ENCODE data around the gene FLNB. TPM values are rescaled to one million over a fixed set of nuclear protein-coding genes. Genes with fewer than 3 reads are reported as not detected.

The FLNB gene
- total RNA-seq, 2 donors from 2014 or later, result 37.6 to 59.6 TPM

DNA sequence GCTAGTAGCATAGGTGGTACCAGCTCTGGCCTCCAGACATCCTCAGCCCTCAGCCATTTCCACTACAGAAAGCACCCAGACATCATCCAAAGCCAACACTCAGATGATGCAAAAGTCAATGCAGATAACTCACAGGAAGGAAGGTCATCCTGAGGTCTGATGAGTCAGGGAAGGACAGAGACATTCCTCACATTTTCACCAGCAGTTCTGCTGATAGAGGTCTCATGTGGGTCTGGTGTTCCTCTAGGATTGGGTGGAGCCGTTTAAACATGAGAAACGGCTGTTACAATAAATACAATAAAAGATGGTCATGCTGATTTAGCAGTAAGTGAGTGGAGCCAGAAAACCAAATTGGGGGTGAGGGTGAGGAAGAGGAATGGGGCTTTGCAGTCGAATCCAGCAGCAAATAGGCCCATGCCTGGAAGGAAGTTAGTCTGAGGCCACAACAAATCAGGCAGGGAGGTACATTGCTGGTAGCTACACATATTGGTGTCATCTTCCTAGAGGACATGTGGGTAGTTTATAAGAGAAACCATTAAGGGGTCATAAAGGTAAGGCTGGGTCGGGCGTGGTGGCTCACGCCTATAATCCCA lies 33.3 kb upstream of the FLNB start:
- H3K9me3 ChIP-seq, result no peaks in the 10 kb centered on the region
- no peak for DNase-seq (ENCODE audit: low spot score)
- H3K27me3 ChIP-seq, result no peaks in the 10 kb centered on the region
- TF ChIP-seq, protein P1, sequence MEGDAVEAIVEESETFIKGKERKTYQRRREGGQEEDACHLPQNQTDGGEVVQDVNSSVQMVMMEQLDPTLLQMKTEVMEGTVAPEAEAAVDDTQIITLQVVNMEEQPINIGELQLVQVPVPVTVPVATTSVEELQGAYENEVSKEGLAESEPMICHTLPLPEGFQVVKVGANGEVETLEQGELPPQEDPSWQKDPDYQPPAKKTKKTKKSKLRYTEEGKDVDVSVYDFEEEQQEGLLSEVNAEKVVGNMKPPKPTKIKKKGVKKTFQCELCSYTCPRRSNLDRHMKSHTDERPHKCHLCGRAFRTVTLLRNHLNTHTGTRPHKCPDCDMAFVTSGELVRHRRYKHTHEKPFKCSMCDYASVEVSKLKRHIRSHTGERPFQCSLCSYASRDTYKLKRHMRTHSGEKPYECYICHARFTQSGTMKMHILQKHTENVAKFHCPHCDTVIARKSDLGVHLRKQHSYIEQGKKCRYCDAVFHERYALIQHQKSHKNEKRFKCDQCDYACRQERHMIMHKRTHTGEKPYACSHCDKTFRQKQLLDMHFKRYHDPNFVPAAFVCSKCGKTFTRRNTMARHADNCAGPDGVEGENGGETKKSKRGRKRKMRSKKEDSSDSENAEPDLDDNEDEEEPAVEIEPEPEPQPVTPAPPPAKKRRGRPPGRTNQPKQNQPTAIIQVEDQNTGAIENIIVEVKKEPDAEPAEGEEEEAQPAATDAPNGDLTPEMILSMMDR (IDR thresholded peaks at IDR 0.05), result no peak
- H3K4me3 ChIP-seq, result no peak overlapping the region
- peak overlapping the region in 1 of 2 donors; percentile 32 for H3K27ac ChIP-seq
- H3K4me1 ChIP-seq, result peaks cover 0 to 14% of the 10 kb centered on the region in 2 donors
- H3K36me3 ChIP-seq, result no peaks in the 10 kb centered on the region

DNA sequence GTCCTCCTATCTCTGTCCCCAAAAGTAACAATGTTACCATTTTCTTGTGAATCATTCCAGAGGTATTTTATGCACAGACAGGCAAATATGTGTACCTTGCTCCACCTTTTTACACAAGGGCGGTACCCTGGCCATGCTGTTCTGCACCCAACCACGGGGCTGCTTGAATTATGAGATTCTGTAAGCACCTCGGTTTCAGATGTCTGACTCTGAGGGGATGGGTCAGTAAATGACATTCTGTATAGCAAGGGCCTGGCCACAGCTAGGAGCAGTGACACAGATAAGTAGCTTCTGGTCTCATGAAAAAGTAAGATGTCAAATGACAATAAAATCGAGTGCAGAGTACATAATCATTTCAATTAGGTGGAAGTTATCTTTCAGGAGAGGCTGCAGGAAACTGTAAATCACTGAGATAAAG lies 30.4 kb upstream of the FLNB start:
- Histone ChIP-seq H3K9me3 (no peaks in the 10 kb centered on the region), H3K4me1 (peaks cover 0 to 14% of the 10 kb centered on the region in 2 donors), H3K4me3 (no peak overlapping the region), H3K27me3 (no peaks in the 10 kb centered on the region), H3K27ac (no peak overlapping the region), H3K36me3 (no peaks in the 10 kb centered on the region)
- no peak for DNase-seq (ENCODE audit: low spot score)
- TF ChIP-seq, protein P1 (IDR thresholded peaks at IDR 0.05), result no peak

DNA sequence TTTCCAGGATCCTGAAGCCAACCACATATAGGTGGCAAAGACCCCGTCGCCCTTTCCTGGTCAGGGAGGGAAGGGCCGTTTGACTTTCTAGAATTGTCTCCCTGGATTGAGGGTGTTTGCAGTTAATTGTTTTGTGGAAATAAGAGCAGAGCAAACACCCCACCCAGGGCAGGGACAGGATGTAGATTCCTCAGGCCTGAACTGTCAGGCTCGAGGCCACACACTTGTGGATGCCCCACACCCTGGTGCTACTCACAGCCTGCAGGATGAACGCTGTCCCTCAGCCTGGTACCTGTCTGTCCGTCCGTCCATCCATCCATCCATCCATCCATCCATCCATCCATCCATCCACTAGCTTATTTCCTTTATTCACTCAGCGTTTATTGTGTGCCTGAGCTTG lies 29.9 kb upstream of the FLNB start:
- Histone ChIP-seq H3K4me3 (no peak overlapping the region), H3K36me3 (no peaks in the 10 kb centered on the region), H3K9me3 (no peaks in the 10 kb centered on the region), H3K27ac (no peak overlapping the region), H3K4me1 (peaks cover 0 to 18% of the 10 kb centered on the region in 2 donors), H3K27me3 (no peaks in the 10 kb centered on the region)
- no peak for DNase-seq (ENCODE audit: low spot score)
- TF ChIP-seq, protein P1 (IDR thresholded peaks at IDR 0.05), result no peak

DNA sequence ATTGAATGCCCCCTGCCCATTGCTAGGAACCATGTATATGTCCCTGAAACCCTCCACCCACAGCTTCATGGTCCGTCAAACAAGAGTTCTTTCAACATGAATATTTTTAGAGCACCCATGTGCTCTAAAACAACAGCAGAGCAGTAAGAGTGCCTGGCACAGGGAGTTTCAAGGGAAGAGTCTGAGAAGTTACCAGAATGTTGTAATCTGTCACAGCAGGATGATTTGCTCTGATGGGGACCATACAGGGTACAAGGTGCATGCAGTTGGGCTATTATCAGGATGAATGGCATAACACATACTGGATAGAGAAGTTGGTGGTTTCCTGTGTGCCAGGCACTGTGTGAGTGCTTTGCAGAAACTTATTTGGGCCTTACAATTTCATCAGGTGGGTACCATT lies 27.8 kb upstream of the FLNB start:
- no peak overlapping the region for H3K27ac ChIP-seq
- DNase-seq (ENCODE audit: low spot score), result no peak
- no peak overlapping the region for H3K4me3 ChIP-seq
- TF ChIP-seq, protein P1 (IDR thresholded peaks at IDR 0.05), result no peak
- H3K27me3 ChIP-seq, result no peaks in the 10 kb centered on the region
- H3K4me1 ChIP-seq, result peaks cover 0 to 17% of the 10 kb centered on the region in 2 donors
- H3K36me3 ChIP-seq, result no peaks in the 10 kb centered on the region
- H3K9me3 ChIP-seq, result no peaks in the 10 kb centered on the region

DNA sequence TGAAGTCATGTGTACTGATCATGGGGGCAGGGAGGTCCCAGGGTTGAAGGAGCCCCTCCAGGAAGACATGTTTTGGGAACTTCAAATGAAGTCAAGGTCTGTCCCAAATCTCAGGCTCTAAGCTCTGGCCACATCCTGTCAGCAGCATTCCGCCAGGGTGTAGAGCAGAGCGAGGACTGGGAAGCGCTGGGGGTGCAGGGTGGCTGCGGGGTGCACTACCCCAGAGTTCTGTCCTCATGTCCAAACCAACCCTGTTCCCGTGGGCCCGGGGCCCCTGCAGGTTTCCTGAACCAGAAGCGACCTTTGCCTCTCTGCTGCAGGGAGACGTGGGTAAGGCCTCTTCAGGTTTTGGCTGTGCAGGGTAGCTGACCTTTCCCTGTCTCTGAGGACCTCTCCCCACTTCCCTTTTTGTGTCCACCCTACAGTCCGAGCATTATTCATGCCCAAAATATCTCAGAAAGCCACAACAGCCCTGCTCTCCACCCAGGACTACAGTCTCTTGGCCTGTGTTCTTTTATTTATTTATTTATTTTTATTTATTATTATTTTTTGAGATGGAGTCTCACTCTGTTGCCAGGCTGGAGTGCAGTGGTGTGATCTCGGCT lies 26.6 kb upstream of the FLNB start:
- Histone ChIP-seq H3K27me3 (no peaks in the 10 kb centered on the region), H3K9me3 (no peaks in the 10 kb centered on the region), H3K4me3 (no peak overlapping the region), H3K27ac (no peak overlapping the region), H3K36me3 (no peaks in the 10 kb centered on the region), H3K4me1 (peaks cover 0 to 17% of the 10 kb centered on the region in 2 donors)
- TF ChIP-seq, protein P1 (IDR thresholded peaks at IDR 0.05), result no peak
- no peak for DNase-seq (ENCODE audit: low spot score)

Measured in right atrium auricular region (tissue), 2 donors.